Neutrophil (primary cell): ENCODE data around the gene DPYD.
A peak's percentile ranks its signal among the peaks of the same experiment; 100 is the strongest.

Experiments
- H3K27ac ChIP-seq: fragments of 200-600 bp; sonication (generic); 2 replicates; pipeline ENCODE4 v1.5.1; 2016; ENCODE audit warnings: mild to moderate bottlenecking, moderate library complexity
- H3K27me3 ChIP-seq: fragments of 200-600 bp; sonication (generic); 2 replicates; pipeline ENCODE4 v1.6.0; 2016; ENCODE audit warnings: mild to moderate bottlenecking
- H3K36me3 ChIP-seq: fragments of 200-600 bp; sonication (generic); 2 replicates; pipeline ENCODE4 v1.5.1; 2017
- H3K4me1 ChIP-seq, 2 experiments: fragments of 200-600 bp in 1 of 2; sonication (generic) in 1 of 2; 1 replicate in 1 of 2; 2 replicates in 1 of 2; pipeline versions ENCODE4 v1.5.1 to v1.6.1; 2013 to 2016; ENCODE audit warnings: low read depth in 1 of 2, low read length in 1 of 2, mild to moderate bottlenecking in 1 of 2, moderate library complexity in 1 of 2; ENCODE audit not compliant: control insufficient read depth in 1 of 2, insufficient read depth in 1 of 2
- H3K4me3 ChIP-seq, 2 experiments: fragments of 200-600 bp in 1 of 2; sonication (generic) in 1 of 2; 1 replicate in 1 of 2; 2 replicates in 1 of 2; pipeline ENCODE4 v1.5.1; 2013 to 2016; ENCODE audit warnings: low read depth in 1 of 2, low read length in 1 of 2, mild to moderate bottlenecking in 1 of 2, moderate library complexity in 1 of 2
- H3K9me3 ChIP-seq: fragments of 200-600 bp; sonication (generic); 2 replicates; pipeline ENCODE4 v1.5.1; 2016
- TF ChIP-seq, protein P1 (sequence below): fragments of 200-600 bp; sonication (generic); IDR thresholded peaks from 2 replicates; pipeline ENCODE4 v1.5.1; 2016; ENCODE audit warnings: antibody characterized with exemption

Gene DPYD

DNA sequence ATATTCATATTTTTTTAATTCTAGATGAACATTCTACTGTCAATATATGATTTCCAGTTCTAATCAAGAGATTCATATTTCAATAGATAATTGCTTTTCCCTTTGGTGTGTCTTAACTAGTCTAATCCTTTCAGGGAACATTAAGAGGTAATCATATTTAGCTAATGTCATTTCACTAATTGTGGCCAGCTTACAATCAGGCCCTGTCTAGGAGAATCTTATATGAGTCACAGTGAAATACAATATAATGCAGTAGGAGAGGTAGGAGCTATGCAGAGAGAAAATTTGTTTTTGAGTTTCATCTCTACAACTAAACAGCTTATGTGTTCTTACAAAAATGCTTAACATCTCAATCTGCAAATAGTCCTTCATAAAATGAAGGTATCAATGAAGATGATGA is 85.9 kb downstream of the DPYD start:
- Histone ChIP-seq H3K4me3 (no peak overlapping the region), H3K27me3 (no peaks in the 10 kb centered on the region), H3K27ac (no peak overlapping the region), H3K36me3 (no peaks in the 10 kb centered on the region), H3K4me1 (peaks cover 16 to 21% of the 10 kb centered on the region in 2 experiments), H3K9me3 (no peaks in the 10 kb centered on the region)
- TF ChIP-seq, protein P1, sequence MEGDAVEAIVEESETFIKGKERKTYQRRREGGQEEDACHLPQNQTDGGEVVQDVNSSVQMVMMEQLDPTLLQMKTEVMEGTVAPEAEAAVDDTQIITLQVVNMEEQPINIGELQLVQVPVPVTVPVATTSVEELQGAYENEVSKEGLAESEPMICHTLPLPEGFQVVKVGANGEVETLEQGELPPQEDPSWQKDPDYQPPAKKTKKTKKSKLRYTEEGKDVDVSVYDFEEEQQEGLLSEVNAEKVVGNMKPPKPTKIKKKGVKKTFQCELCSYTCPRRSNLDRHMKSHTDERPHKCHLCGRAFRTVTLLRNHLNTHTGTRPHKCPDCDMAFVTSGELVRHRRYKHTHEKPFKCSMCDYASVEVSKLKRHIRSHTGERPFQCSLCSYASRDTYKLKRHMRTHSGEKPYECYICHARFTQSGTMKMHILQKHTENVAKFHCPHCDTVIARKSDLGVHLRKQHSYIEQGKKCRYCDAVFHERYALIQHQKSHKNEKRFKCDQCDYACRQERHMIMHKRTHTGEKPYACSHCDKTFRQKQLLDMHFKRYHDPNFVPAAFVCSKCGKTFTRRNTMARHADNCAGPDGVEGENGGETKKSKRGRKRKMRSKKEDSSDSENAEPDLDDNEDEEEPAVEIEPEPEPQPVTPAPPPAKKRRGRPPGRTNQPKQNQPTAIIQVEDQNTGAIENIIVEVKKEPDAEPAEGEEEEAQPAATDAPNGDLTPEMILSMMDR = no peak

DNA sequence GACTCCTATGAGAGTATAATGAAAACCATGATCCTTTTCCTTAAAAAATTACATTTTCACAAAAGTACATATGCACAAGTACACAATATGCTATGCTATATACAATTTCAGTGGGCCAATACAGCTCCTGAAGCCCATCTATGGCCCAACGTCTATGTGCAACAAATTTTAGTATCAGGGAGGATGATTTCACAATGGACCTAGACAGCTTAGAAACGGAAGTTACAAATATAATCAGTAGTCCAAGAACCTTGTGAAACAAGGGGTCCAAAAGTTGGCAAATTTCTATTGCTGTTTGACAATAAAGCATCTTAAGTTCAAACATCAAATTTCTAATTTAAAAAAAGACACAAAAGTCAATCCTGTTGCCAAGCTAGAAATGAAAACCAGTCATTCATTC is 87.0 kb downstream of the DPYD start:
- Histone ChIP-seq H3K9me3 (no peaks in the 10 kb centered on the region), H3K27ac (peak overlapping the region; percentile 23), H3K36me3 (no peaks in the 10 kb centered on the region), H3K27me3 (no peaks in the 10 kb centered on the region), H3K4me3 (no peak overlapping the region), H3K4me1 (peaks cover 16 to 21% of the 10 kb centered on the region in 2 experiments)
- TF ChIP-seq, protein P1 = no peak

- peaks cover 5% of the 10 kb centered on the region for H3K36me3 ChIP-seq
- no peaks in the 10 kb centered on the region for H3K27me3 ChIP-seq
- H3K4me3 ChIP-seq = no peak overlapping the region
- H3K27ac ChIP-seq = no peak overlapping the region
- H3K4me1 ChIP-seq = peaks cover 16 to 21% of the 10 kb centered on the region in 2 experiments
- TF ChIP-seq, protein P1 = no peak
- no peaks in the 10 kb centered on the region for H3K9me3 ChIP-seq
Observed at GRCh38 chr1:97832481-97832880, 88.4 kb downstream of the DPYD start.

DNA sequence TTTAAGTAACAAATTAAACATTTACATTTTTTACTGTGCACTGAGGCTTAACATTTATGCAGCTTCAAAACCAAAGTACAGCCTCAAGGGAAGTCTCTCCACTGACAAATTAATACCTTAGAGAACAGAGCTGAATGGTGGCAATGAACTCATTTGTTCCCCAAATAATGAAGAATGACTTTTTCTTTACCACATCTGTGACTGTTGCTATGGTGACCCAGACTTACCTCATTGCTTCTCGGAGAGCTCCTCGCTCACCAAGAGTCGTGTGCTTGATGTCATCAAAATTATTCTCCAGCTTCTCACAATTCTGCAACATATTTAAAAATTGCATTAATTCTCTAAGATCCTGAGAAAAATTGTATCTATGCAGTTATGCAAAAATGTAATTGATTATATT is 92.9 kb downstream of the DPYD start:
- Histone ChIP-seq H3K9me3 (no peaks in the 10 kb centered on the region), H3K27ac (no peak overlapping the region), H3K27me3 (no peaks in the 10 kb centered on the region), H3K36me3 (peaks cover 5% of the 10 kb centered on the region), H3K4me3 (no peak overlapping the region), H3K4me1 (peaks cover 0 to under 1% of the 10 kb centered on the region in 2 experiments)
- TF ChIP-seq, protein P1 = no peak

DNA sequence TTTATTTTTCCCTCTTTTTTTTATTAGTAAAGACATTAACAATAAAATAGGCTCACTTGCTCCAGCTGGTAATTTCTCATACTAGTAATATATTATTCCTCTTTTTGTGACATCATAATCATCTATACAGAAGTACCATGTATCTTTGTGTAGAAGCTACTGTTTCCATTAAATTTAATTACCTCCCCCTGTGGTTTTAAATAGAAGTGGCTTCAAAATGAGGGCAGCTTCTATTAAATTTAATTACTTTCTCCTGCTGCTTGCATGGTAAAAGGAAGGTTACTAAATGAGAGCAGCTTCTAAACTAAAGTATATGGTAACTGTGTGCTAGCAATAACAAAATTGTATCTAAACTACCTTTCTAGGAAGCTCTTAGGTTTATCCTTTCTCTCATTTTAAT is 94.0 kb downstream of the DPYD start:
- Histone ChIP-seq H3K4me1 (no peaks in the 10 kb centered on the region), H3K4me3 (no peak overlapping the region), H3K9me3 (no peaks in the 10 kb centered on the region), H3K36me3 (peaks cover 5% of the 10 kb centered on the region), H3K27ac (no peak overlapping the region), H3K27me3 (no peaks in the 10 kb centered on the region)
- TF ChIP-seq, protein P1 = no peak

- H3K9me3 ChIP-seq = no peaks in the 10 kb centered on the region
- H3K36me3 ChIP-seq = peaks cover 5% of the 10 kb centered on the region
- TF ChIP-seq, protein P1 = no peak
- H3K27ac ChIP-seq = no peak overlapping the region
- H3K4me3 ChIP-seq = no peak overlapping the region
- H3K27me3 ChIP-seq = no peaks in the 10 kb centered on the region
- H3K4me1 ChIP-seq = no peaks in the 10 kb centered on the region
Observed at GRCh38 chr1:97824624-97825023, 96.2 kb downstream of the DPYD start.
